Loucy (cell line): ENCODE results near the gene AKAP6.

Source experiments
- EZH2phosphoT487 ChIP-seq: fragments of 200-600 bp; IDR thresholded peaks from 2 replicates; pipeline ENCODE4 v1.6.1; 2018; ENCODE audit warnings: antibody characterized with exemption, mild to moderate bottlenecking, moderate library complexity, borderline replicate concordance
- TF ChIP-seq, protein P1 (sequence below): fragments of 200-600 bp; sonication (generic); conservative IDR thresholded peaks from 2 replicates; pipeline ENCODE4 v1.5.1; 2014; ENCODE audit warnings: mild to moderate bottlenecking, antibody characterized with exemption, low read length

DNA sequence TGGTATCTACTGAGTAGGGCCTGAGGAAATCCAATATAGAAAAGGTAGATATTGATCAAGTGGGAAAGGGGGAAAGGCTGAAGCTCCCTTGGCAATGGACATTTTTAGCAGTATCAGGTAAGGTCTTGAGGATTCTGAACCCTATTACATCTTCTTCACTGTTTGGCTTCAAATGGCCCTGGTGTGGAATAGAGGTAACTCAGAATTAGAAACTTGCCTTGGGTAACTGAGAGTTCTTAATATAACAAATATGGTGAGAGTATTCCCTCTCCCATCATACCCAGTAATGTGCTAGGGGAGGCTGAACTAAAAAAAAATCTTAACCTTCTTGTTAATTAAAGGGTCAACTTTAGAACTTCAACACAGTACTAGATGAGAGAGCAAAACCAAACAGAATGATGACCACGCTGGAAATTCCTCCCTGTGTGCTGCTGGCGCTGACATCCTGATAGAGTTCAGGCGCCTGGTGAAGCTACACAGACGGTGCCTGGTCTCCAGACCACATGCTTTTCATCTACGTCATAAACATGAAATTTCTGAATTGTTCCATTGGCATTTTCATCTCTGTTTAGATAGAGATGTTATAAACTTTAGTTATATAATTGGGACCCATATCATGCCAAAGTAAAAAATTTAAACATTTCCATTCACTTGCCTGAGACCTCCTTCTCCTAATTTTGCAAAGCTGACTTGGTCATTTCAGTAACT, 128.3 kb downstream of the AKAP6 start:
- TF ChIP-seq, protein P1, sequence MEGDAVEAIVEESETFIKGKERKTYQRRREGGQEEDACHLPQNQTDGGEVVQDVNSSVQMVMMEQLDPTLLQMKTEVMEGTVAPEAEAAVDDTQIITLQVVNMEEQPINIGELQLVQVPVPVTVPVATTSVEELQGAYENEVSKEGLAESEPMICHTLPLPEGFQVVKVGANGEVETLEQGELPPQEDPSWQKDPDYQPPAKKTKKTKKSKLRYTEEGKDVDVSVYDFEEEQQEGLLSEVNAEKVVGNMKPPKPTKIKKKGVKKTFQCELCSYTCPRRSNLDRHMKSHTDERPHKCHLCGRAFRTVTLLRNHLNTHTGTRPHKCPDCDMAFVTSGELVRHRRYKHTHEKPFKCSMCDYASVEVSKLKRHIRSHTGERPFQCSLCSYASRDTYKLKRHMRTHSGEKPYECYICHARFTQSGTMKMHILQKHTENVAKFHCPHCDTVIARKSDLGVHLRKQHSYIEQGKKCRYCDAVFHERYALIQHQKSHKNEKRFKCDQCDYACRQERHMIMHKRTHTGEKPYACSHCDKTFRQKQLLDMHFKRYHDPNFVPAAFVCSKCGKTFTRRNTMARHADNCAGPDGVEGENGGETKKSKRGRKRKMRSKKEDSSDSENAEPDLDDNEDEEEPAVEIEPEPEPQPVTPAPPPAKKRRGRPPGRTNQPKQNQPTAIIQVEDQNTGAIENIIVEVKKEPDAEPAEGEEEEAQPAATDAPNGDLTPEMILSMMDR: no peak
- no peak for TF ChIP-seq EZH2phosphoT487
